Pancreas (tissue), 10 donors: Measurements from ENCODE around the gene MYO7A. TPM values are rescaled to one million over a fixed set of nuclear protein-coding genes. Genes with fewer than 3 reads are reported as not detected.
A peak's percentile ranks its signal among the peaks of the same experiment; 100 is the strongest.

Experiments
- ATAC-seq, 4 donors: fragments of 200-7000 bp; cut with Tn5 transposase; one replicate each; pipeline versions ENCODE4 v1.8.0 to v1.9.1; 2020; ENCODE audit warnings: mild to moderate bottlenecking in 4 of 4, moderate library complexity in 4 of 4
- DNase-seq, 6 donors: peaks; one replicate each; pipeline ENCODE4 v3.0.0-alpha.2; 2020
- FAIRE-seq: peaks from 2 replicates; lab custom pipeline; 2012; peaks lifted over from hg19 to GRCh38; lab: Jason Lieb, UNC
- H3K27ac ChIP-seq, 4 donors: fragments of 200-600 bp; sonication (generic); 1 replicate in 3 of 4; 2 replicates in 1 of 4; pipeline versions ENCODE4 v1.5.0 to v1.8.0; 2020
- H3K27me3 ChIP-seq, 4 donors: fragments of 200-600 bp; one replicate each; pipeline ENCODE4 v1.8.0; 2021
- H3K36me3 ChIP-seq, 3 donors: fragments of 200-600 bp; sonication (generic) in 1 of 3; one replicate each; pipeline versions ENCODE4 v1.5.0 to v1.8.0; 2020 to 2021
- H3K4me1 ChIP-seq, 3 donors: fragments of 200-600 bp; one replicate each; pipeline ENCODE4 v1.8.0; 2021
- H3K4me3 ChIP-seq, 4 donors: fragments of 200-600 bp; sonication (generic) in 2 of 4; one replicate each; pipeline versions ENCODE4 v1.5.0 to v1.8.0; 2020 to 2021
- H3K9me3 ChIP-seq, 4 donors: fragments of 200-600 bp; one replicate each; pipeline ENCODE4 v1.8.0; 2021
- CTCF ChIP-seq, 4 donors: fragments of 200-600 bp; sonication (generic) in 3 of 4; IDR thresholded peaks; one replicate each; pipeline versions ENCODE4 v1.5.0 to v1.8.0; 2021; ENCODE audit warnings: antibody characterized with exemption in 4 of 4
- WGBS, 2 donors: extraction: QIAGEN DNeasy Blood & Tissue Kit; methylation state at CpG; one replicate each; pipeline ENCODE4 v1.1.7; 2013; 5-methylcytosine and 5-hydroxymethylcytosine counted together
- intact Hi-C, 3 donors: fragments of 100-400 bp; cut with DNase I; formaldehyde crosslinking; loops; one replicate each; pipeline versions ENCODE4 v1.11.1 to v1.14.2; 2022
- polyA plus RNA-seq, 2 donors: library from polyadenylated mRNA; stranded (reverse); fragments of 200-250 nt; gene quantifications; one replicate each; pipeline ENCODE4 v1.2.3, GENCODE V29; 2013
- total RNA-seq, 6 donors: library from RNA; stranded (reverse); fragmentation: NEBNext Ultra II Directional in 4 of 6; extraction: Animal tissue kit (Norgen Biotek cat#: 25700) in 4 of 6; gene quantifications; one replicate each; pipeline versions ENCODE4 v1.2.1 to v1.2.4, GENCODE V29; 2021 to 2023
- donor health status: healthy with polysubstance abuse.
- donor health status: DM: no; HTN: no; CAD: no; lungs with moderate emphysema.
- donor health status: DM: no; HTN: no; CAD: no.
- donor health status: control.
- donor health status: control.
- donor health status: Bipolar disorder and iron deficiency.
- donor health status: DM: yes; HTN: yes; CAD: no.
- donor health status: DM: no; HTN: no; CAD: no.
- donor health status: DM: no; HTN: no; CAD: no.
- donor health status: DM: yes; HTN: yes; CAD: no.

The MYO7A gene
- total and polyA plus RNA-seq, 8 donors = 3.8 to 13.3 (median 7.1) TPM

- no peak overlapping the region for H3K4me3 ChIP-seq
- DNase-seq (peak in 1 of 6 donors; percentile 56), ATAC-seq (no peak), FAIRE-seq (no peak)
- no peaks in the 10 kb centered on the region for H3K36me3 ChIP-seq
- 89 to 94% methylated on average over 11 of the region's 11 CpGs for WGBS, 2 donors
- H3K9me3 ChIP-seq = no peaks in the 10 kb centered on the region
- intact Hi-C loops = loop anchor here in 1 of 3 donors (5.0 to 10.0 kb wide), 3 partner anchors 44 to 136 kb away; no protein-coding TSS in a partner anchor
- H3K4me1 ChIP-seq = no peaks in the 10 kb centered on the region
- no peak for TF ChIP-seq CTCF (IDR thresholded peaks at IDR 0.05)
- H3K27me3 ChIP-seq = no peaks in the 10 kb centered on the region
- no peak overlapping the region for H3K27ac ChIP-seq
Measured at GRCh38 chr11:77181226-77181625, 53.2 kb downstream of the MYO7A start.

GRCh38 chr11:77181799-77182541, 53.9 kb downstream of the MYO7A start:
- ATAC-seq (no peak), DNase-seq (peak in 1 of 6 donors; percentile 49), FAIRE-seq (no peak)
- TF ChIP-seq CTCF (IDR thresholded peaks at IDR 0.05) = no peak
- no peak overlapping the region for H3K27ac ChIP-seq
- intact Hi-C loops = loop anchor here in 1 of 3 donors (5.0 to 10.0 kb wide), 3 partner anchors 45 to 137 kb away; no protein-coding TSS in a partner anchor
- H3K4me1 ChIP-seq = no peaks in the 10 kb centered on the region
- H3K9me3 ChIP-seq = no peaks in the 10 kb centered on the region
- WGBS, 2 donors = 88 to 94% methylated on average over 22 of the region's 22 CpGs
- no peaks in the 10 kb centered on the region for H3K36me3 ChIP-seq
- no peak overlapping the region for H3K4me3 ChIP-seq
- no peaks in the 10 kb centered on the region for H3K27me3 ChIP-seq

GRCh38 chr11:77182542-77183430, 54.7 kb downstream of the MYO7A start:
- Histone ChIP-seq H3K27me3 (no peaks in the 10 kb centered on the region), H3K9me3 (no peaks in the 10 kb centered on the region), H3K27ac (no peak overlapping the region), H3K4me1 (no peaks in the 10 kb centered on the region), H3K36me3 (no peaks in the 10 kb centered on the region), H3K4me3 (no peak overlapping the region)
- DNase-seq (peak in 1 of 6 donors; percentile 48), ATAC-seq (no peak), FAIRE-seq (no peak)
- TF ChIP-seq CTCF (IDR thresholded peaks at IDR 0.05) = no peak
- intact Hi-C loops = loop anchor here in 1 of 3 donors (5.0 to 10.0 kb wide), 3 partner anchors 45 to 138 kb away; no protein-coding TSS in a partner anchor
- WGBS, 2 donors = 82 to 87% methylated on average over 21 of the region's 21 CpGs

- FAIRE-seq = no peak
- Histone ChIP-seq H3K4me3 (no peak overlapping the region), H3K9me3 (no peaks in the 10 kb centered on the region), H3K4me1 (no peaks in the 10 kb centered on the region), H3K27ac (no peak overlapping the region), H3K27me3 (no peaks in the 10 kb centered on the region), H3K36me3 (no peaks in the 10 kb centered on the region)
- intact Hi-C loops = loop anchor here in 1 of 3 donors (5.0 to 10.0 kb wide), 3 partner anchors 46 to 139 kb away; no protein-coding TSS in a partner anchor
- DNase-seq = peak in 1 of 6 donors; percentile 20
- WGBS, 2 donors = 79 to 81% methylated on average over 4 of the region's 4 CpGs
- ATAC-seq = no peak
- TF ChIP-seq CTCF (IDR thresholded peaks at IDR 0.05) = no peak
Measured at GRCh38 chr11:77183431-77183984, 55.5 kb downstream of the MYO7A start.
